ENCODE data around the gene FAM171A1. TPM values are rescaled to one million over a fixed set of nuclear protein-coding genes. Genes with fewer than 3 reads are reported as not detected.

The FAM171A1 gene
- total RNA-seq, 1 donor from 2014 or later: 86.1 TPM

Other genes with a start within 250 kb of the FAM171A1 start
- 36.6 and 39.6 TPM in 2 replicates for gene NMT2, start 202.6 kb downstream of the FAM171A1 start, total RNA-seq